Ascending aorta (tissue), 2 donors: Measurements from ENCODE around the gene NOL4. TPM values are rescaled to one million over a fixed set of nuclear protein-coding genes. Genes with fewer than 3 reads are reported as not detected.
"Not testable (repeated sequence)": the region's sequence is repeated elsewhere in the genome, so short reads cannot be mapped to it uniquely, and the experiment has no call there.

ENCODE experiments used
- DNase-seq, 2 donors: peaks; one replicate each; pipeline ENCODE4 v3.0.0-alpha.2; 2019; ENCODE audit warnings: low spot score in 2 of 2
- H3K27ac ChIP-seq, 2 donors: fragments of 200-600 bp; sonication (generic); one replicate each; pipeline ENCODE4 v1.5.1; 2016 to 2017; ENCODE audit warnings: mild to moderate bottlenecking in 1 of 2
- H3K27me3 ChIP-seq: fragments of 200-600 bp; sonication (generic); one replicate; pipeline ENCODE4 v1.5.1; 2017
- H3K36me3 ChIP-seq, 2 donors: fragments of 200-600 bp; sonication (generic); one replicate each; pipeline ENCODE4 v1.5.1; 2016
- H3K4me1 ChIP-seq, 2 donors: fragments of 200-600 bp; sonication (generic); one replicate each; pipeline ENCODE4 v1.5.1; 2016 to 2017; ENCODE audit warnings: mild to moderate bottlenecking in 1 of 2
- H3K4me3 ChIP-seq, 2 donors: fragments of 200-600 bp; sonication (generic); one replicate each; pipeline ENCODE4 v1.5.1; 2016 to 2017; ENCODE audit warnings: mild to moderate bottlenecking in 1 of 2
- H3K9me3 ChIP-seq, 2 donors: fragments of 200-600 bp; sonication (generic); one replicate each; pipeline ENCODE4 v1.5.1; 2016
- intact Hi-C: fragments of 100-400 bp; cut with DNase I; formaldehyde crosslinking; loops from one replicate; pipeline ENCODE4 v1.15.1; 2023
- total RNA-seq: library from RNA; depleted of rRNA; stranded (reverse); fragments of >200 nt; gene quantifications from one replicate; pipeline ENCODE4 v1.1.0, GENCODE V29; 2016
- TF ChIP-seq, protein P1 (sequence below), 3 experiments: fragments of 200-600 bp in 2 of 3; fragments of 450-650 bp in 1 of 3; sonication (generic) in 2 of 3; IDR thresholded peaks; one replicate each; pipeline ENCODE4 v1.5.1; 2016 to 2019; ENCODE audit warnings: antibody characterized with exemption in 3 of 3, mild to moderate bottlenecking in 1 of 3, moderate library complexity in 1 of 3

The NOL4 gene, protein sequence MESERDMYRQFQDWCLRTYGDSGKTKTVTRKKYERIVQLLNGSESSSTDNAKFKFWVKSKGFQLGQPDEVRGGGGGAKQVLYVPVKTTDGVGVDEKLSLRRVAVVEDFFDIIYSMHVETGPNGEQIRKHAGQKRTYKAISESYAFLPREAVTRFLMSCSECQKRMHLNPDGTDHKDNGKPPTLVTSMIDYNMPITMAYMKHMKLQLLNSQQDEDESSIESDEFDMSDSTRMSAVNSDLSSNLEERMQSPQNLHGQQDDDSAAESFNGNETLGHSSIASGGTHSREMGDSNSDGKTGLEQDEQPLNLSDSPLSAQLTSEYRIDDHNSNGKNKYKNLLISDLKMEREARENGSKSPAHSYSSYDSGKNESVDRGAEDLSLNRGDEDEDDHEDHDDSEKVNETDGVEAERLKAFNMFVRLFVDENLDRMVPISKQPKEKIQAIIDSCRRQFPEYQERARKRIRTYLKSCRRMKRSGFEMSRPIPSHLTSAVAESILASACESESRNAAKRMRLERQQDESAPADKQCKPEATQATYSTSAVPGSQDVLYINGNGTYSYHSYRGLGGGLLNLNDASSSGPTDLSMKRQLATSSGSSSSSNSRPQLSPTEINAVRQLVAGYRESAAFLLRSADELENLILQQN
- total RNA-seq, result not detected

DNA sequence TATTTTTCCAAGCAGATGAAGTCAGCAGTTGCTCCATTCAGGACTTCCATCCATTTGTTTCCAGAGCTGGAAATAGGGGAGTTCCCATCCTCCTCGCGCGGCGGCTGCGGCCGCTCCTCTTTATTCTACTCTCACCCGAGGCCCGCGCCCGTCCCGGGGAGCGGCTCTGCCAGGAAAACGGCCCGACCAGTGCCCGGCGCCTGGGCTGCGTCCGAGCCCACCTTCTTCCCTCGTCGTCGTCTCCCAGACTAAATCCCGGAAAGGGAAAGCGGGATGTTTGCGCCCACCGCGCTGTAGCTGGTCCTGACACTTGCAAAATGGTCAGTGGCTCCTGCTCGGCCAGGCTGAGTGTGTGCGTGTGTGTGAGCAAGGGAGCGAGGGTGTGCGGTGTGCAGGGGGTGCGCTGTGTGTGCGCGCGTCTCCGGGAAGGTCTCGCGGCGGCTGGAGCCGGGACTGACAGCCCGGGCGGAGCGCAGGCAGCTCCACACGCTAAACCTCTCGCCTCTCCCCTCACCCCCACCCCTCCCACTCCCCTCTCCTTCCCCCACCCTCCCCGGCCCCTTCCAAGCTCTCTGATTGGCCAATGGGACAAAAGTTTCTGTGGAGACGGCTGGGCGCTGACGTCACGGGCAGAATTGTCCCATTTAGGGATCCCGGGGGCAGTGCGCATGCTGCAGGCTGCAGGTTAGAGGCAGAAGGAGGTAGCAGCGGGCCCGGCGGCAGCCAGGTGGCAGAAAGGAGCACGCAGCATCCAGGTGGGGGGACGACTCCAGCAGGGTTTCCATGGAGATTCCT lies at the start of gene NOL4:
NOL4 (minus strand) TSS at position 491 of the 795 bp plus-strand sequence. CDS start 1,660 bp downstream, outside the sequence.
- Histone ChIP-seq H3K27ac (no peak within 1 kb of the TSS), H3K27me3 (no peaks in the 10 kb centered on the region), H3K4me1 (peaks cover 3% of the 10 kb centered on the region in 2 donors), H3K9me3 (no peaks in the 10 kb centered on the region), H3K4me3 (peak within 1 kb of the TSS; percentile 54 to 69), H3K36me3 (no peaks in the 10 kb centered on the region)
- intact Hi-C loops, result loop anchor here (10.0 kb wide), 1 partner anchor 560 kb away; no protein-coding TSS in a partner anchor
- DNase-seq, result peak in 1 of 2 donors; percentile 72
- TF ChIP-seq, protein P1, sequence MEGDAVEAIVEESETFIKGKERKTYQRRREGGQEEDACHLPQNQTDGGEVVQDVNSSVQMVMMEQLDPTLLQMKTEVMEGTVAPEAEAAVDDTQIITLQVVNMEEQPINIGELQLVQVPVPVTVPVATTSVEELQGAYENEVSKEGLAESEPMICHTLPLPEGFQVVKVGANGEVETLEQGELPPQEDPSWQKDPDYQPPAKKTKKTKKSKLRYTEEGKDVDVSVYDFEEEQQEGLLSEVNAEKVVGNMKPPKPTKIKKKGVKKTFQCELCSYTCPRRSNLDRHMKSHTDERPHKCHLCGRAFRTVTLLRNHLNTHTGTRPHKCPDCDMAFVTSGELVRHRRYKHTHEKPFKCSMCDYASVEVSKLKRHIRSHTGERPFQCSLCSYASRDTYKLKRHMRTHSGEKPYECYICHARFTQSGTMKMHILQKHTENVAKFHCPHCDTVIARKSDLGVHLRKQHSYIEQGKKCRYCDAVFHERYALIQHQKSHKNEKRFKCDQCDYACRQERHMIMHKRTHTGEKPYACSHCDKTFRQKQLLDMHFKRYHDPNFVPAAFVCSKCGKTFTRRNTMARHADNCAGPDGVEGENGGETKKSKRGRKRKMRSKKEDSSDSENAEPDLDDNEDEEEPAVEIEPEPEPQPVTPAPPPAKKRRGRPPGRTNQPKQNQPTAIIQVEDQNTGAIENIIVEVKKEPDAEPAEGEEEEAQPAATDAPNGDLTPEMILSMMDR (IDR thresholded peaks at IDR 0.05), result peak in 2 of 3 experiments; percentile 15 to 37

DNA sequence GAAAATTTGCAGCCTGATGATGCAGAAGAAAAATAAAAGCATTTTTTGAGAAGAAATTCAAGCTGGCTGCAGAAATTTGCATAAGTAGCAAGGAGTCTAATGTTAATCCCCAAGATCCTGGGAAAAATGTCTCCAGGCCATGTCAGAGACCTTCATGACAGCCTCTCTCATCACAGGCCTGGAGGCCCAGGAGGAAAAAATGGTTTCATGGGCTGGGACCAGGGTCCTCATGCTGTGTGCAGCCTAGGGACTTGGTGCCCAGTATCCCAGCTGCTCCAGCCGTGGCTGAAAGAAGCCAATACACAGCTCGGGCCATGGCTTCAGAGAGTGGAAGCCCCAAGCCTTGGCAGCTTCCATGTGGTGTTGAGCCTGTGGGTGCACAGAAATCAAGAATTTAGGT lies 41.3 kb upstream of the NOL4 start:
- DNase-seq, intact Hi-C loops, H3K27ac ChIP-seq, H3K4me3 ChIP-seq, H3K4me1 ChIP-seq, H3K27me3 ChIP-seq, H3K36me3 ChIP-seq, H3K9me3 ChIP-seq: not testable (repeated sequence)

DNA sequence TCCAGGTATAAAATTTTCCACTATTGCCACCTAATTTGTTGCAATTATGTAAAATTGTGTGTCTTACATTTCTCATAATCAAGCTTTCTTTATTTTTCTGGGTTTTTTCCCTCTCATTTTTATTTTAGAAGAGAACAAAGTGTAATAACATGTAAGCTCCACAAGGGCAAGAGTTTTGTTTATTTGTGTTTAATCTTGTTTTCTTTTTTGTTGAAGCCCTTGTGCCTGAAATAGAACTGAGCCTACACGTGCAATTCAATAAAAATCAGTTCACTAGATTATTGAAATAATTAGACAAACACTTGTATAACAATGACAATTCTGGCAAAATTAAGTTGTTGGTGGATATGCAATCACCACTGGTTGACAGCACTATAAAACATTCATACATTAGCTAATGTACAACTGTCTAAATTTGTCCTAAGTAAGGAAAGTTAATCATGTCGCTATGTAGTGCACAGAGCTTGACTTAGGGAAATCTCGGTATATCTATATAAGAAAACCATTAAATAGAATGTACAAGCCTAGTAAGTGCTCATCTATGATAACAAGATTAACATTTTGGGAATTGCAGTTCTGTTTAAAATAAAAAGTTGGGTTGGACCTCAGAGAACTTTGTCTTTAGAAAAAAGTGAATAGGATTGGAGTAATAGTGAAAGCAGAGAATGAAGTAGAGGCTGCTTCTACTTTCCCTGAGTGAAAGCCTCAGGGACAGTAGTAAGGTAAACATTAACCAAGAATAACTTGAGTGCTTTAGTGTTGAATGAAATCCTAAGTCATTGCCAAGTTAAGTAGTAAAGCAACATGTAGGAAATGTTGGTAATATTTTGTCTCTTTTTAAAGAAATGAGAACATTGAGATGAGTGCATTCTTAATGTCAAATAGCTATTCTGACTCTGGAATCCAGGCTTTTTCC lies 37.4 kb upstream of the NOL4 start:
- DNase-seq, result no peak
- Histone ChIP-seq H3K36me3 (no peaks in the 10 kb centered on the region), H3K4me1 (no peaks in the 10 kb centered on the region), H3K27ac (no peak overlapping the region), H3K27me3 (no peaks in the 10 kb centered on the region), H3K9me3 (no peaks in the 10 kb centered on the region), H3K4me3 (no peak overlapping the region)
- intact Hi-C loops, result no loop called here
- TF ChIP-seq, protein P1 (IDR thresholded peaks at IDR 0.05), result no peak

DNA sequence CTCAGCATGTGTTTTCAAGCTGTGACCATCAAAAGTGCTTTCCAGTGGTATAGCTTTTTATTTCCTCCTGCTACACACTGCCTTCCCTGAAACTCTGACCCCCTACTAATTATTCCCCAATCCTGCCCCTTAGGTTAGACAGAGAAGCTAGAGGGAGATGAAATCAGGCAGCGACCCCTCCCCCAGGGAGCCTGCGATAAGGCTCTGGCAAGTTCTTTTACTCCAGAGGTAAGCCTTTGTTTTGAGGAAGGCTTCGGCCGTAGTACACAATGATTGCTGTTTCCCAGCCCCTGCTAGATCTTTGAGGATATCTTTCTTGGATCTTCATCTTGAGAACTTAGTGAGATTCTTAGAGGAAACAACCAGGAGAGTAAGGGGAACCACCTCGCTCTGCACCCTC lies 33.5 kb upstream of the NOL4 start:
- Histone ChIP-seq H3K27ac (no peak overlapping the region), H3K9me3 (no peaks in the 10 kb centered on the region), H3K4me1 (no peaks in the 10 kb centered on the region), H3K4me3 (no peak overlapping the region), H3K27me3 (no peaks in the 10 kb centered on the region), H3K36me3 (no peaks in the 10 kb centered on the region)
- TF ChIP-seq, protein P1 (IDR thresholded peaks at IDR 0.05), result no peak
- intact Hi-C loops, result no loop called here
- no peak for DNase-seq

DNA sequence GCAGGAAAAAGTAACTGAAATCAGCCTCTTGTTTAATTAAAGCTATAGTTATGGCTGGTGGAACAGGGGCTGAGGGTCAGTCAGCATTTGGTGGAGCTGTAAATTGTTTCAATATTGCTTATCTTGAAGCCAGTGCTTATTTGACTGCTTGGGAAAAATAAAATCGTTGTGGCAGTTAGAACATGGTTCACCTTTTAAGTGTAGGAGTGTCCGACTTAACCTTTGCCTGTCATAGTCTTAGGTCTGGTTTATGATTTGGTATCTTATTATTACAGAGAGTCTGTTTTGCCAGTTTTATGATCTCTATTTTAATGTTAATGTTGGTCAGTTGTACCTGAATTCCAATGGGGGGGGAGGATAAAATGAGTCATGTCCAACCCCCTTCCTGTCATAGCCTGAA lies 27.2 kb upstream of the NOL4 start:
- H3K27ac ChIP-seq, result no peak overlapping the region
- H3K36me3 ChIP-seq, result no peaks in the 10 kb centered on the region
- no peaks in the 10 kb centered on the region for H3K27me3 ChIP-seq
- no peak overlapping the region for H3K4me3 ChIP-seq
- TF ChIP-seq, protein P1 (IDR thresholded peaks at IDR 0.05), result no peak
- DNase-seq, result no peak
- H3K9me3 ChIP-seq, result peaks cover 0 to 4% of the 10 kb centered on the region in 2 donors
- intact Hi-C loops, result no loop called here
- no peaks in the 10 kb centered on the region for H3K4me1 ChIP-seq
